ENCODE data around the gene PBRM1.

- TF ChIP-seq CTCF (IDR thresholded peaks at IDR 0.05; ENCODE audit: low read length) (no peak), EZH2phosphoT487 (IDR thresholded peaks at IDR 0.05; ENCODE audit: low read length) (no peak)
Measured at GRCh38 chr3:52670621-52671521, 14.8 kb downstream of the PBRM1 start.
